HUDEP-2 (cell line): ENCODE data around the gene RAMP2.

Experiments
- DNase-seq, 76 experiments: peaks; one replicate each; lab custom pipeline; 2025; ENCODE audit not compliant: unreplicated experiment in 76 of 76; lab: John Stamatoyannopoulos, UW

Gene RAMP2

GRCh38 chr17:42787266-42787665 lies 26.2 kb downstream of the RAMP2 start:
- DNase-seq, result no peak

GRCh38 chr17:42791948-42792347 lies 30.9 kb downstream of the RAMP2 start:
- DNase-seq, result no peak

GRCh38 chr17:42792545-42792944 lies 31.5 kb downstream of the RAMP2 start:
- DNase-seq, result no peak

- DNase-seq, result no peak
Measured at GRCh38 chr17:42795061-42795460, 34.0 kb downstream of the RAMP2 start.

GRCh38 chr17:42795465-42795864 lies 34.4 kb downstream of the RAMP2 start:
- no peak for DNase-seq

- DNase-seq, result no peak
Measured at GRCh38 chr17:42796066-42796758, 35.2 kb downstream of the RAMP2 start.

GRCh38 chr17:42797067-42798007 lies 36.3 kb downstream of the RAMP2 start:
- peak in 1 of 76 experiments; percentile 21 for DNase-seq

- no peak for DNase-seq
Measured at GRCh38 chr17:42798011-42798382, 37.0 kb downstream of the RAMP2 start.

- DNase-seq, result peak in 73 of 76 experiments; percentile 20 to 90 (median 71)
Measured at GRCh38 chr17:42798383-42799380, 37.7 kb downstream of the RAMP2 start, which contains the start of the genes CNTD1 and COA3. TSS of gene CNTD1 (plus strand) at chr17:42798861. CDS start at chr17:42799068, 207 bp downstream. TSS of gene COA3 (minus strand) at chr17:42798704. CDS start at chr17:42798681, 23 bp downstream.

- no peak for DNase-seq
Measured at GRCh38 chr17:42803074-42803883, 42.3 kb downstream of the RAMP2 start.

GRCh38 chr17:42804918-42805367 lies 43.9 kb downstream of the RAMP2 start:
- DNase-seq, result no peak

GRCh38 chr17:42806249-42806648 lies 45.2 kb downstream of the RAMP2 start:
- no peak for DNase-seq

GRCh38 chr17:42809250-42809649 lies 48.2 kb downstream of the RAMP2 start:
- no peak for DNase-seq
